GM18519 (cell line): ENCODE measurements around the gene CCDC47.
"Not testable (repeated sequence)": the region's sequence is repeated elsewhere in the genome, so short reads cannot be mapped to it uniquely, and the experiment has no call there.

Source experiments
- ATAC-seq: cut with Tn5 transposase; IDR thresholded peaks from one replicate; pipeline ENCODE4 v1.9.1; 2021; ENCODE audit warnings: mild to moderate bottlenecking, moderate library complexity; ENCODE audit not compliant: unreplicated experiment, low FRiP score

Gene CCDC47, protein sequence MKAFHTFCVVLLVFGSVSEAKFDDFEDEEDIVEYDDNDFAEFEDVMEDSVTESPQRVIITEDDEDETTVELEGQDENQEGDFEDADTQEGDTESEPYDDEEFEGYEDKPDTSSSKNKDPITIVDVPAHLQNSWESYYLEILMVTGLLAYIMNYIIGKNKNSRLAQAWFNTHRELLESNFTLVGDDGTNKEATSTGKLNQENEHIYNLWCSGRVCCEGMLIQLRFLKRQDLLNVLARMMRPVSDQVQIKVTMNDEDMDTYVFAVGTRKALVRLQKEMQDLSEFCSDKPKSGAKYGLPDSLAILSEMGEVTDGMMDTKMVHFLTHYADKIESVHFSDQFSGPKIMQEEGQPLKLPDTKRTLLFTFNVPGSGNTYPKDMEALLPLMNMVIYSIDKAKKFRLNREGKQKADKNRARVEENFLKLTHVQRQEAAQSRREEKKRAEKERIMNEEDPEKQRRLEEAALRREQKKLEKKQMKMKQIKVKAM

DNA sequence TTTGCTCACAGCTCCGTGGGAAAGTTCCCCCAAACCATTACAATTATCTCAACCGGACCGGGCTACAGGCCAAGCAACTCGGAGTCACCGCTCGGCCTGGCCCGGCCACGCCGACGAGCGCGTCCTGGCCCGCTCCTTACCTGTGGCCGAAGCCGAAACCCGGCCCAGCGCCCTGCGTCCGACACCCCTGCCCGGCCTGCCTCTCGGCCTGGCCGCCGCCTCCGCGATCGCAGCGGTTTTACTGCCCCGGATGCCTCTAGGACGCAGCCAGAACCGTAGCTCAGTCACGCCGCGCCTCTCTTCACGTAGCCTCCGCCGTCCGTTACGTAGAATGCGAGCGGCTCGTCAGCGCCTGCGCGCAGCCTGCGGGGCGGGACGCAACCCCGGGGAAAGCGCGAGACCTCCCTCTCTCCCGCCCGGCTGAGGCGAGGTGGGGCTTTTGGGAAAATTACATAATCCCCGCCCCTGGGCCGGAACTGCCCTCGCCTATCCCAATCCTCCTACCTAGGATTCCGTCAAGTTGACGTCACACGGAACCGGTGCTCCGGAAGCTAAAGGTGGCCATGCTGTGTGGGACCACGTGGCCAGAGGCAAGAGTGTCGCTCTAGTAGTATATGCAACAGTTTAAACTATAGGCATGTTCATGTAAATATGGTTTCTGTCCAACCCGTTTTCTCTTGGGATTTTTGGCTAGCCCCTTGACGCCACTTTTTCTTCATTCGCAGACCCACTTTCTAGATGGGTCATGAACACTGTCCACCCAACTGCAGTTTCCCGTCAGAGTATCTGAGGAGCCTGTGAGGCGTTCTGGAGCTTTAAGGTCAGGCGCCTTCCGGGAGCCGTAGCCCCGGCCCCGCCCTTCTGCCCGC lies at the start of gene CCDC47:
TSS of gene CCDC47 (minus strand) at position 326 of the 869 bp plus-strand sequence. CDS start 7,422 bp downstream, outside the sequence.
- ATAC-seq, result peak; percentile 76

DNA sequence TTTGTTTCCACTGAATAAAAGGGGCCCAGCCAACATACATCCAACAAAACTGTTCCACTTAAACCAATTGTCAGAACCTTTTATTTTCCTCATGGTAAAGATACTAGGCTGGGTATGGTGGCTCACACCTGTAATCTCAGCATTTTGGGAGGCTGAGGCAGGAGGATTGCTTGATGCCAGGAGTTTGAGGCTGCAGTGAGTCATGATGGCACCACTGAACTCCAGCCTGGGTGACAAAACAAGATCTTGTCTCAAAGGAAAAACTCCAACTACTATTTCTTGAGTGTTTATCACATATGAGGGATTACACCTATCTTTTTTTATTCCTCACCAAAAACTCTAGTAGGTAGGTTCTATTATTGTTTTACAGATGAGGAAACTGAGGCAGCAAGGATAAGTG lies 49.1 kb upstream of the CCDC47 start:
- no peak for ATAC-seq

DNA sequence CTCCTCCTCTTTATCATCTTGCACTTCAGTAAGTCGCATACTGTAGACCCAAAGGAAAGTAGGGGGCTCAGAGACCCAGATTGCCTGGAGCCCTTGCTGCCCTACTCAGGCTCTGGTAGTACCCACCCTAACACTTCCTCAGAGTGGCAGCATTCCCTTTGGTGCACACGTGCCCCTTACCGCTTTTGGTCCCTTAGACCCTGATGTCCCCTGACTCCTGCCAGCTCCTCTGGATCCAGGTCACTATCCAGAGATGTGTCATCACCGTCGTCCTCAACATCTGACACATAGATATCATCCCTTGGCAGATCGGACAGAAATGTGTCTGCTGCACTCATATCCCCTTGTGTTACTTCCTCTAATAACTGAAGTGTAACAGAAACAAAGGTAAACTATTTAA lies 48.4 kb upstream of the CCDC47 start:
- ATAC-seq, result no peak

DNA sequence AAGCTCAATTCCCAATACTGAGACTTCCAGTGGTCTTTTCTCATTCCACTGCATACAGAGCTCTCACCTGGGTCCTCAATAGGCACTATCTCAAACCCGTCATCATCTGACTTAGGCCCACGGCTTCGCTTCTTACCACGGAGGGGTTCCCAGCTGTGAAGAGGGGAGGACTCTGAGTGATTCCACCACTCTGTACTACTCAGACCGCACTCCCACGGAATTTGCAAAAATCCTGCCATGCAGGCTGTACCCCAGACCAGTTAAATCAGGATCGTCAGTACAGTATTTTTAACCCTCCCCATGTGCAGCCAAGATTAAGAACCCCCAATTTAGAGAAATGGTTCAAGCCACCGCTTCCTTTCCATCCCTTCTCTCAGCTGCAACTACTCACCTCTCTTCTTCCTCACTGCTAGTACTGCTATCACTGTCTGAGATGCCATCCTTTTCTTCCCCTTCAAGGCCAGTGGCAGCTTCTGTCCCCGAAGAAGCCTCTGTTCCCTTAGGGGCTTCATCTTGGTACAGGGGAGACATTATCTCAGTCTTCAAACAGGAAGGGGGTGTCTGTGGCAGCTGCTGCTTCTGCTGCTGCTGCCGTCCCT lies 47.7 kb upstream of the CCDC47 start:
- no peak for ATAC-seq

DNA sequence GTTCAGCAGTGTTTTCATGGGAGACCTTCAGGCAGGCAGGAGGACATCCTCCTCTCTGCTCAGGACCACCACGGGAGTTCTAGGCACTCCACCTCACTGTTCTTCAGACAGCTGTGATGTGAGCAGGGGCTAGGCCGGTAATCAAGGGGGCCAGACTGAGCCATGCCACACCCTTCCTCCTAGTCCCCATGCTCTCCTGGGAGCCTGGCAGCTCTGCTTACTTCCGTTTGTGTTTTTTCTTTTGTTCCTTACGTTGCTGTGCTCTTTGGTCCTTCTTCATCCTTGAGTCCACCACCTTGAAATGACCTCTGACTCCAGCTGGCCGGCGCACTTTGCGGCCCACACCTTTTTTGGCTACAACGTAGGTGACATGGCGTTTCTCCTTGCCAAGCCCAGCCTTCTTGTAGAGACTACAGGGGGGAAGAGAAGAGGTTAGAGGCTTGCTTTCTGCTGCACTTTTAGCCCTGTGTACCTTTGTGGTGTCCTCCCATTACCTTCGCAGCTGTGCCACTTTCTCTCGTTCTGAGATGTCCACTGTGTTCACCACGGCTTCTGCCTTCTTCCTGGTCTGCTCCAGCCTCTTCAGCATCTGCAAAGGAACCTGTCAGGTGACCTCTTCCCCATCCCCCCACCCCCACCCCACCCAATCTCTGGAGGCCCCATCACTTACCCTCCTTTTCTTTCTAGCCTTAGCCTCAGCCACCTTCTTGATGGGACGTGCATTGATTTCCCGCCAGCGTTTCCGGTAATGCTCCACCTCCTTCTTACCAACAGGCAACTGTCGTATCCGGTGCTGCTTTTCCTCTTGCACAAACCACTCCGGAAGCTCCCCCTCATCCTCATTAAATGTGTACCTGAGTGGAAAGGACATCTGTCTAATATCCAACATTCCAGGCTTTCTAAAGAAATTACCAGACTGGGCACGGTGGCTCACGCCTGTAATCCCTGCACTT lies 46.5 kb upstream of the CCDC47 start:
- ATAC-seq, result no peak

DNA sequence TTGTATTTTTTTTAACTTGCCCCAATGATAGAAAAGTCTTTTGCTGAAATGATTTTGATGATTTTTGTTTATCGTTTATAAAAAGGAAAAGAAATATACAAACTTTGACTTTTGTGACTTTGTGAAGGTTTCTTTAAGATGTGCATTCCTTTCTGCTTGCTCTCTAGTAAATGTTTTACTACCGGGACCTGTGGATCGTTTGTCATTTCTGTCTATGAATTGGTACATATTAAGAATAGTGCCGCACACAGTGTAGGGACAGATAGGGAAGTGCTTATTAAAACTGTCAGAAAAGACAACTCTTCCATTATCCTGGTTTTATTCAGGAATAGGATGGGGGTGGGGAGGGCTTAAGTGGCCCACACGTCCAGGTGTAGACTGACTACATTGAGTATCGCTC lies 45.7 kb upstream of the CCDC47 start:
- ATAC-seq, result no peak

DNA sequence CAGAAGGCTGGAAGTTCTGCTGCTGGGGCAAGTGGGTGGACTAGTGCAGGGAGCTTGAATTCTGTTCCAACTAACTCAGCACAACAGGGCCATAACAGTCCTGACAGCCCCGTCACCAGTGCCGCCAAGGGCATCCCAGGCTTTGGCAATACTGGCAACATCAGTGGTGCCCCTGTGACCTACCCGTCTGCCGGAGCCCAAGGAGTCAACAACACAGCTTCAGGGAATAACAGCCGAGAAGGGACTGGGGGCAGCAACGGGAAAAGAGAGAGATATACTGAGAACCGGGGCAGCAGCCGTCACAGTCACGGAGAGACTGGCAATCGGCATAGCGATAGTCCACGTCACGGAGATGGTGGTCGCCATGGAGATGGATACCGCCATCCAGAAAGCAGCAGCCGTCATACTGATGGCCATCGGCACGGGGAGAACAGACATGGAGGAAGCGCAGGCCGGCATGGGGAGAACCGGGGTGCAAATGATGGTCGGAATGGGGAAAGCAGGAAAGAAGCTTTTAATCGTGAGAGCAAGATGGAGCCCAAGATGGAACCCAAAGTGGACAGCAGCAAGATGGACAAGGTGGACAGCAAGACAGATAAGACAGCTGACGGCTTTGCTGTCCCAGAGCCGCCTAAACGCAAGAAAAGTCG lies 44.5 kb upstream of the CCDC47 start:
- no peak for ATAC-seq

DNA sequence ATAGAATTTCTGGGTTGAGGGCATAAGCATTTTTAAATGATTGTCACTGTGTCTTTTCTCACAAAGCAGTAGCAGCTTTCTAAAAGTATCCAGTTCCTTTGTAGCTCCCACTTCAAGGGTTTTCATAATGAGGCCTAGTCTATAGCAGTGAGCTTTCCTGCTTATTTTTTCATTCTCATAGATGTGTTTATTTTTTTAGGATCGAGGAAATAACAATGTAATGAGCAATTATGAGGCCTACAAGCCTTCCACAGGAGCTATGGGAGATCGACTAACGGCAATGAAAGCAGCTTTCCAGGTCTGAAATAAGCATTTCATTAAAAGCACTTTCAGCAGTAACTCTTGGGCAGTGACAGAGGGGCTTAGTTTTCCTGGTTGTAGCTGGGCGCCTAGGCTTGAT lies 43.3 kb upstream of the CCDC47 start:
- no peak for ATAC-seq

DNA sequence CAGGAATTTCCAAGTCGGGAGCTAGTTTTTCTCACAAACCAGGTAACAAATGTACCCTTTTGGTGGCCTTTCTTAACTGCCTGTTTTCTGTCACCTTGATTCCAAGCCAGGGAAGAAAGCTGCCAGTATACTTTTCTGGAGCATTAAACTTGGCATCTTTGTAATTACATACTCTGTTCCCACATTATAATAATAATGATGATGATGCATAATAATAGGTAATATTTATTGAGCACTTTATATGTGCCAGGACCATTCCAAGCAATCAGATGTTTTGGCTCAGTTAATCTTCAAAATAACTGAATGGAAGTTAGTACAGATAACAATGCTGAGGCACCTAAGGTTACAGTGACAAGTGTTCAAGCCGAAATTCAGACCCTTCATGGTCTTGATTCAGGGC lies 42.7 kb upstream of the CCDC47 start:
- no peak for ATAC-seq

DNA sequence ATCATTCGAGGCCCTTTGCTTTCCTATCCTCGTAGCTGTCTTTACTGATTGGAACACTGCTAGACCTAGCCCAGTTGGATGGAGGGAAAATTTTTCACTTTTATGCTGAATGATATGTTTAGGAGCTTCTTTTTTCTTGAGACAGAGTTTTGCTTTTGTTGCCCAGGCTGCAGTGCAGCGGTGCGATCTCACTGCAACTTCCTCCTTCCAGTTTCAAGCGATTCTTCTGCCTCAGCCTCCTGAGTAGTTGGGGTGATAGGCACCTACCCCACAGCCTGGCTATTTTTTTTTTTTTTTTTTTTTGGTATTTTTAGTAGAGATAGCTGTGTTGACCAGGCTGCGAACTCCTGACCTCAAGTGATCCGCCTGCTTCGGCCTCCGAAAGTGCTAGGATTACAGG lies 36.6 kb upstream of the CCDC47 start:
- no peak for ATAC-seq

DNA sequence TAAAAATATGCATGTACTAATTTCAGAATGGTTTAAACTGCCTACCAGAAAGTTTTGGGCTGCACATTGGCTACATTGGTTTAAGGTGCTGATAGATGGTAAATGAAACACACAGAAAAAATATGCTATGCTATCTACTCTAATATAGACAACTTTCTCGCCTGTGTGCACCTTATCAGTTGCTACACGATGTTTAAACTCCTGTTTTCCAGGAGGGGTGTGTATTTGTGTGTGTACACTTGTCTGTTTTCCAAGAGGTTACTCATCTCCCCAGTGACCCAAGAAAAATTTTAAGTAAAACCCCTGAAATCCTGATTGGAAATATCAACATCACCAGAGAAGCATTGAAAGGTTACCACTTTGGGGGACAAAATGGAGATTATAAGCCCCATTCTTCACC lies 32.2 kb upstream of the CCDC47 start:
- no peak for ATAC-seq

DNA sequence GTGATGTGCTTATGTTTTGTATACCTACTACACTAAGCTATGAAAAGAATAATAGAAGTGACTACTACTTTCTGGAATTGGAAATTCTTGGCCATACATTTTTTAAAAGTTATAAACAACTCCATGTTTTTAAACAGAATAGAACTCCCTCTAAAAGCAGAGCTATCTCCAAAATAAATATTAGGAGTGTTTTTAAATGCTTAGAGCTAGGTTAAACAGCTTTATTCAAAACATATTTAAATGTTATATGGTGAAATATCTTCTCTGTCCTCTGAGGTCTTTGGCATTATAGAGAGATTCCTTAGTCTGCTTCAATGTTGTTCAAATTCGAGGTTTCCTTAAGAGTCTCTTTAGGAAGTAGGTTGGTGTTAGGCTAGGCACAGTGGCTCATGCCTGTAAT lies 30.9 kb upstream of the CCDC47 start:
- no peak for ATAC-seq

DNA sequence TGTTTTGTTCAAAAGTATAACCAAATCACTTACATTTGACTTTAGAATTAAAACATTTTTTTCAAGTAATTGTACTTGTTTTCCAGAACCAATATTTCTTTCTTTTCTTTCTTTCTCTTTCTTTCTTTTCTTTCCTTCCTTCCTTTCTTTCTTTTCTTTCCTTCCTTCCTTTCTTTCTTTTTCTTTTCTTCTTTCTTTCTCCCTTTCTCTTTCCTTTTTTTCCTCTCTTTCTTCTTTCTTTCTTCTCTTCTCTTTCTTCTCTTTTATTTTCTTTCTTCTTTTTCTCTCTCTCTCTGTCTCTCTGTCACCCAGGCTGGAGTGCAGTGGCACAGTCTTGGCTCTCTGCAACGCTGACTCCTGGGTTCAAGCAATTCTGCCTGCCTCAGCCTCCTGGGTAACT lies 27.4 kb upstream of the CCDC47 start:
- ATAC-seq, result no peak

DNA sequence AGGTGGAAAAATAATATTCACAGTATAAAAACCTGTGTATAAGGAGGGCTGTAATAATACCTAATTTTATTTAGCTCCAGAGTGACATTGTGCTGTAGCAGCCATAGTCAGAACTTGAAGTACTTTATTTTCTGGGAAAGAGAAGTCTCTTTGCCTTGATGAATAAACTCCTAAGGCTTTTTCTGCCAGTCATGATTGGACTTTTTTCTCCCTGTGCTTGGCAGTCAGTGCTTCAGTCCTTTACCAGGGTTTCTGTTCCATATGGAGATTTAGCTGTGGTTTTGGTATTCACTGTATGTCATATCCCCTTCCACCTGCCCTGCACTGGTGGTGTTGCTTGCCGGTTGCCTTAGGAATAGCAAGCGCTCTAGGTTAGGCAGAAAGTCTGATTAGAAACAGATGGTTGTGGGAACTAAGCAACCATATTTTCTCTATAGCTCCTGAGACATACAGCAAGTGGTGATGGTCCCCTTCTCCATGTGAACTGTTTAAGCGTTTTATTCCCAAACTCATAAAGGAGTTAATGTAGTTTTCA lies 25.2 kb upstream of the CCDC47 start:
- ATAC-seq, result no peak

DNA sequence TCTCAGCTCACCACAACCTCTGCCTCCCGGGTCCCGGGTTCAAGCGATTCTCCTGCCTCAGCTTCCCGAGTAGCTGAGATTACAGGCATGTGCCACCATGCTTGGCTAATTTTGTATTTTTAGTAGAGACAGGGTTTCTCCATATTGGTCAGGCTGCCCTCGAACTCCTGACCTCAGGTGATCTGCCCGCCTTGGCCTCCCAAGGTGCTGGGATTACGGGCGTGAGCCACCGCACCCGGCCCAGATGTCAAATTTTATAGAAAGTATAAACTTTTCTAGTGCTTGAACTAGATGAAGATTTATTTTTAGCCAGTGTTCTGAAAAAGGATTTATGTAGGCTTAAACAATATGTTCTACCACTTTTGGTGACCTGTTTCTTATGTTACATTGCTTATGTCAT lies 23.0 kb upstream of the CCDC47 start:
- ATAC-seq, result not testable (repeated sequence)

DNA sequence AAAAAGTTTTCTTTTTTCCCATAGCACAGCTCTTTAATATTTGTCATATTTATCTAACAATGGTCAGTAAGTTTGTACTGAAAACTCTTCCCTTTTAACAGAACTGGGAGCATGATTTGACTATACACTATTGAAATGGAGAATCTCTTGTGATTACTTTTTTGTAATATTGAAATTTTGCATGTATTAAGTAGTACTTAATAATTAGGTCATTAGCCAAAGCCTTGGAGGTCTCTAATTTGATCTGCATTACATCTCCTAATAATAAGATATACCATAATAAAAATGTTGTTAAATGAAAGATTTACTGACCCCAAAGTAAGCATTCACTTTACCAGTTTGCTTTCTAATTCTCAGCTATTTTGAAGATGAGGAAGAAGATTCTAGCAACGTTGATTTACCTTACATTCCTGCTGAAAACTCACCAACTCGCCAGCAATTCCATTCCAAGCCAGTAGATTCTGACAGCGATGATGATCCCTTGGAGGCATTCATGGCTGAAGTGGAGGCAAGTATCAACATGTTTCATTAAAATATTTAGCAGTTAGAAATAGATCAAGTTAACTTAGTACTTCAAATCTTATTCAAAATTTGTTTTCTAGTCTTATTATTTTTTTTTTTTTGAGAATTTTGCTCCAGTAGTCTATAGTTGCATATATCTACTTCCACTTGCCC lies 18.8 kb upstream of the CCDC47 start:
- ATAC-seq, result no peak

DNA sequence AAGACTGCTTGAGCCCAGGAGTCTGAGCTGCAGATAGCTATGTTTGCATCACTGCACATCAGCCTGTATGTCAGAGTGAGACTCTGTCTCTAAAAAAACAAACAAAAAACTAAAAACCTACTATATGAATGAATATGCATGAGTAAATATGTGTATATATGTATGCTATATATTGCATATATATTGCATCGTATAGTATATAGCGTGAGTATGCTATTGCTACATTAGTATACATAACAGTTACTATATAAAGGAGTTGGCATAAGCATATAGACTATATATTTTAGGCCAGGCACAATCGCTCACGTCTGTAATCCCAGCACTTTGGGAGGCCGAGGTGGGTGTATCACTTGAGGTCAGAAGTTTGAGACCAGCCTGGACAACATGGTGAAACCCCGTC lies 16.7 kb upstream of the CCDC47 start:
- ATAC-seq, result no peak

DNA sequence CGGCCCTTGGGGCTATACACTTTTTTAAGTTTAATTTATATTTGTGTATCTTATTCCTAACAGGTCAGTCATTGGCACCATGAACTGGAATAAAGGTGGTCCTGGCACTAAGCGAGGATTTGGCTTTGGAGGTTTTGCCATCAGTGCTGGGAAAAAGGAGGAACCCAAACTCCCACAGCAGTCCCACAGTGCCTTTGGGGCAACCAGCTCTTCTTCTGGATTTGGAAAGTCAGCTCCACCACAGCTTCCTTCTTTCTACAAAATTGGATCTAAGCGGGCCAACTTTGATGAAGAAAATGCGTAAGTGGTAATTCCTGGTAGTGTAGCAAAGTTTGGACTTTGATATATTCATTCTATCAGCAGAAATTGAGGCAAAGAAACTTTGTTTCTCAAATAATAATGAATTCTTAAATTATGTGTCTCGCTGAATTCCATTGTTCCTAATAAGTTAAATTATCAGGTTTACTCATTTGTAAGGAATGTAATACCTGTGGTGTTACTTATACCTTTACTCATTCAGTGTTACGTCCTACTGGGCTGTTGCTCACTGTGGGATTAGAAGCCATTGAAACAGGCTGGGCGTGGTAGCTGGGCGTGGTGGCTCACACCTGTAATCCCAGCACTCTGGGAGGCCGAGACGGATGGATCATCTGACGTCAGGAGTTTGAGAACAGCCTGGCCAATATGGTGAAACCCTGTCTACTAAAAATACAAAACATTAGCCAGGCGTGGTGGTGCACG lies 13.7 kb upstream of the CCDC47 start:
- no peak for ATAC-seq
